SK-N-MC (cell line): ENCODE results near the gene ST6GALNAC3.

ENCODE experiments used
- EZH2 ChIP-seq: fragments of 200-600 bp; sonication (generic); IDR thresholded peaks from one replicate; pipeline ENCODE4 v1.6.1; 2017; ENCODE audit warnings: antibody characterized with exemption
- POLR2AphosphoS5 ChIP-seq: IDR thresholded peaks from 2 replicates; pipeline ENCODE4 v1.6.1; 2012; ENCODE audit warnings: mild to moderate bottlenecking, low read depth, low read length, borderline replicate concordance

GRCh38 chr1:76202670-76203069, 128.1 kb downstream of the ST6GALNAC3 start:
- no peak for TF ChIP-seq POLR2AphosphoS5
- TF ChIP-seq EZH2: no peak
